ENCODE measurements around the gene MEF2D. TPM values are rescaled to one million over a fixed set of nuclear protein-coding genes. Genes with fewer than 3 reads are reported as not detected.

MEF2D gene
- total and polyA plus RNA-seq, 3 experiments from 2014 or later, result 19.2 to 35.4 (median 32.9) TPM

- H3K36me3 Mint-ChIP-seq, result no peaks in the 10 kb centered on the region
- POLR2A ChIA-PET, result interaction anchor here (0.9 to 2.0 kb wide), 6 partner anchors 20 to 67 kb away, joined by 3 to 12 read pairs (median 4); partner anchors contain the start of gene NAXE
- CTCF ChIA-PET, result interaction anchor here (0.8 to 2.8 kb wide), 10 partner anchors 7 to 139 kb away, joined by 3 to 16 read pairs (median 6); partner anchors contain the start of gene MEF2D
- Histone ChIP-seq H3K4me3 (ENCODE audit: low read length) (peak overlapping the region; percentile 27), H3K27me3 (ENCODE audit: insufficient read depth, low read length, poor library complexity, severe bottlenecking) (no peaks in the 10 kb centered on the region), H3K9me3 (ENCODE audit: low read length) (no peaks in the 10 kb centered on the region), H3K4me1 (ENCODE audit: insufficient read depth, low read length) (peaks cover 31% of the 10 kb centered on the region), H3K27ac (ENCODE audit: low read depth, low read length) (peak overlapping the region; percentile 49), H3K36me3 (ENCODE audit: insufficient read depth, low read length) (no peaks in the 10 kb centered on the region)
- H3K4me1 Mint-ChIP-seq, result peaks cover 32 to 45% (median 33%) of the 10 kb centered on the region in 3 donors
- peaks cover 0 to 1% of the 10 kb centered on the region in 2 donors for H3K27me3 Mint-ChIP-seq
- DNase-seq, result peak in 3 of 5 donors; percentile 39 to 52 (median 44)
- H3K27ac Mint-ChIP-seq, result peak overlapping the region; percentile 32 to 93 (median 84)
- peak overlapping the region in 6 of 7 donors; percentile 47 to 86 (median 65) for H3K4me3 Mint-ChIP-seq
- H3K9me3 Mint-ChIP-seq, result no peaks in the 10 kb centered on the region
Measured at GRCh38 chr1:156524481-156524869, 23.9 kb upstream of the MEF2D start.

GRCh38 chr1:156523801-156524480 lies 23.4 kb upstream of the MEF2D start:
- H3K36me3 ChIP-seq (ENCODE audit: insufficient read depth, low read length), result no peaks in the 10 kb centered on the region
- Mint-ChIP-seq H3K27me3 (peaks cover 0 to 1% of the 10 kb centered on the region in 2 donors), H3K4me3 (peak overlapping the region in 4 of 7 donors; percentile 47 to 72 (median 54)), H3K4me1 (peaks cover 32 to 44% (median 33%) of the 10 kb centered on the region in 3 donors), H3K36me3 (no peaks in the 10 kb centered on the region), H3K9me3 (no peaks in the 10 kb centered on the region), H3K27ac (peak overlapping the region; percentile 32 to 93 (median 84))
- CTCF ChIA-PET, result interaction anchor here (0.8 to 2.8 kb wide), 5 partner anchors 9 to 138 kb away, joined by 3 to 16 read pairs (median 9); partner anchors contain the start of gene MEF2D
- no peaks in the 10 kb centered on the region for H3K9me3 ChIP-seq (ENCODE audit: low read length)
- no peaks in the 10 kb centered on the region for H3K27me3 ChIP-seq (ENCODE audit: insufficient read depth, low read length, poor library complexity, severe bottlenecking)
- DNase-seq, result no peak
- POLR2A ChIA-PET, result interaction anchor here (0.9 to 2.0 kb wide), 4 partner anchors 19 to 67 kb away, joined by 3 to 12 read pairs (median 6); partner anchors contain the start of gene NAXE
- peak overlapping the region; percentile 27 for H3K4me3 ChIP-seq (ENCODE audit: low read length)
- H3K27ac ChIP-seq (ENCODE audit: low read depth, low read length), result peak overlapping the region; percentile 49
- peaks cover 31% of the 10 kb centered on the region for H3K4me1 ChIP-seq (ENCODE audit: insufficient read depth, low read length)

- Mint-ChIP-seq H3K27ac (no peak overlapping the region), H3K4me3 (no peak overlapping the region), H3K27me3 (peaks cover 0 to 1% of the 10 kb centered on the region in 2 donors), H3K4me1 (peaks cover 23 to 30% (median 23%) of the 10 kb centered on the region in 3 donors), H3K9me3 (no peaks in the 10 kb centered on the region), H3K36me3 (no peaks in the 10 kb centered on the region)
- Histone ChIP-seq H3K4me3 (ENCODE audit: low read length) (no peak overlapping the region), H3K9me3 (ENCODE audit: low read length) (no peaks in the 10 kb centered on the region), H3K36me3 (ENCODE audit: insufficient read depth, low read length) (no peaks in the 10 kb centered on the region), H3K4me1 (ENCODE audit: insufficient read depth, low read length) (peaks cover 21% of the 10 kb centered on the region), H3K27me3 (ENCODE audit: insufficient read depth, low read length, poor library complexity, severe bottlenecking) (no peaks in the 10 kb centered on the region), H3K27ac (ENCODE audit: low read depth, low read length) (no peak overlapping the region)
- DNase-seq, result no peak
- CTCF ChIA-PET, result no interaction called here
- POLR2A ChIA-PET, result interaction anchor here (0.9 kb wide), 1 partner anchor 17 kb away, joined by 3 read pairs; no protein-coding TSS in a partner anchor
Measured at GRCh38 chr1:156522443-156522970, 21.9 kb upstream of the MEF2D start.

- CTCF ChIA-PET, result interaction anchor here (0.9 to 1.3 kb wide), 3 partner anchors 8 to 91 kb away, joined by 3 to 5 read pairs (median 3); no protein-coding TSS in a partner anchor
- no peaks in the 10 kb centered on the region for H3K36me3 Mint-ChIP-seq
Measured at GRCh38 chr1:156517748-156518147, 17.2 kb upstream of the MEF2D start.

GRCh38 chr1:156516821-156517220 lies 16.2 kb upstream of the MEF2D start:
- no peak overlapping the region for H3K4me3 ChIP-seq (ENCODE audit: low read length)
- H3K4me1 ChIP-seq (ENCODE audit: insufficient read depth, low read length), result no peaks in the 10 kb centered on the region
- H3K27ac ChIP-seq (ENCODE audit: low read depth, low read length), result no peak overlapping the region
- Mint-ChIP-seq H3K27me3 (peaks cover 0 to 2% of the 10 kb centered on the region in 2 donors), H3K36me3 (no peaks in the 10 kb centered on the region), H3K4me1 (peaks cover 0 to 4% (median 2%) of the 10 kb centered on the region in 3 donors), H3K4me3 (no peak overlapping the region), H3K27ac (no peak overlapping the region), H3K9me3 (no peaks in the 10 kb centered on the region)
- H3K9me3 ChIP-seq (ENCODE audit: low read length), result no peaks in the 10 kb centered on the region
- CTCF ChIA-PET, result interaction anchor here (0.8 to 1.3 kb wide), 5 partner anchors 9 to 132 kb away, joined by 3 to 5 read pairs (median 3); no protein-coding TSS in a partner anchor
- H3K27me3 ChIP-seq (ENCODE audit: insufficient read depth, low read length, poor library complexity, severe bottlenecking), result no peaks in the 10 kb centered on the region
- no peak for DNase-seq
- POLR2A ChIA-PET, result no interaction called here
- H3K36me3 ChIP-seq (ENCODE audit: insufficient read depth, low read length), result no peaks in the 10 kb centered on the region

More at GRCh38 chr1:156517748-156518147, 17.2 kb upstream of the MEF2D start:
- no peaks in the 10 kb centered on the region for H3K4me1 Mint-ChIP-seq
- Histone ChIP-seq H3K4me3 (ENCODE audit: low read length) (no peak overlapping the region), H3K9me3 (ENCODE audit: low read length) (no peaks in the 10 kb centered on the region), H3K27ac (ENCODE audit: low read depth, low read length) (no peak overlapping the region), H3K27me3 (ENCODE audit: insufficient read depth, low read length, poor library complexity, severe bottlenecking) (no peaks in the 10 kb centered on the region), H3K36me3 (ENCODE audit: insufficient read depth, low read length) (no peaks in the 10 kb centered on the region), H3K4me1 (ENCODE audit: insufficient read depth, low read length) (no peaks in the 10 kb centered on the region)
- peak overlapping the region in 1 of 8 donors; percentile 44 for H3K27ac Mint-ChIP-seq
- no peak overlapping the region for H3K4me3 Mint-ChIP-seq
- H3K9me3 Mint-ChIP-seq, result no peaks in the 10 kb centered on the region
- DNase-seq, result no peak
- POLR2A ChIA-PET, result no interaction called here
- peaks cover 0 to 2% of the 10 kb centered on the region in 2 donors for H3K27me3 Mint-ChIP-seq

GRCh38 chr1:156515956-156516355 lies 15.4 kb upstream of the MEF2D start:
- Histone ChIP-seq H3K4me1 (ENCODE audit: insufficient read depth, low read length) (no peaks in the 10 kb centered on the region), H3K27me3 (ENCODE audit: insufficient read depth, low read length, poor library complexity, severe bottlenecking) (no peaks in the 10 kb centered on the region), H3K27ac (ENCODE audit: low read depth, low read length) (no peak overlapping the region), H3K4me3 (ENCODE audit: low read length) (no peak overlapping the region), H3K36me3 (ENCODE audit: insufficient read depth, low read length) (no peaks in the 10 kb centered on the region), H3K9me3 (ENCODE audit: low read length) (no peaks in the 10 kb centered on the region)
- H3K36me3 Mint-ChIP-seq, result no peaks in the 10 kb centered on the region
- ChIA-PET CTCF (interaction anchor here (1.0 to 2.6 kb wide), 3 partner anchors 9 to 61 kb away, joined by 3 to 9 read pairs (median 3); no protein-coding TSS in a partner anchor), POLR2A (no interaction called here)
- no peaks in the 10 kb centered on the region for H3K9me3 Mint-ChIP-seq
- H3K27ac Mint-ChIP-seq, result peak overlapping the region in 1 of 8 donors; percentile 24
- peaks cover 0 to 2% of the 10 kb centered on the region in 2 donors for H3K27me3 Mint-ChIP-seq
- H3K4me3 Mint-ChIP-seq, result no peak overlapping the region
- peaks cover 0 to 6% (median 2%) of the 10 kb centered on the region in 3 donors for H3K4me1 Mint-ChIP-seq
- no peak for DNase-seq

- H3K4me1 Mint-ChIP-seq, result peaks cover 9 to 16% (median 11%) of the 10 kb centered on the region in 3 donors
- no peaks in the 10 kb centered on the region for H3K9me3 ChIP-seq (ENCODE audit: low read length)
- no peak for DNase-seq
- no peaks in the 10 kb centered on the region for H3K9me3 Mint-ChIP-seq
- H3K4me1 ChIP-seq (ENCODE audit: insufficient read depth, low read length), result peaks cover 8% of the 10 kb centered on the region
- ChIA-PET POLR2A (no interaction called here), CTCF (no interaction called here)
- no peaks in the 10 kb centered on the region for H3K27me3 ChIP-seq (ENCODE audit: insufficient read depth, low read length, poor library complexity, severe bottlenecking)
- no peak overlapping the region for H3K4me3 Mint-ChIP-seq
- no peaks in the 10 kb centered on the region for H3K36me3 Mint-ChIP-seq
- H3K4me3 ChIP-seq (ENCODE audit: low read length), result no peak overlapping the region
- no peak overlapping the region for H3K27ac Mint-ChIP-seq
- peaks cover 0 to 2% of the 10 kb centered on the region in 2 donors for H3K27me3 Mint-ChIP-seq
- H3K36me3 ChIP-seq (ENCODE audit: insufficient read depth, low read length), result no peaks in the 10 kb centered on the region
- H3K27ac ChIP-seq (ENCODE audit: low read depth, low read length), result no peak overlapping the region
Measured at GRCh38 chr1:156513185-156513584, 12.6 kb upstream of the MEF2D start.

- ChIA-PET CTCF (no interaction called here), POLR2A (interaction anchor here (1.5 kb wide), 1 partner anchor 10 kb away, joined by 3 read pairs; no protein-coding TSS in a partner anchor)
- Histone ChIP-seq H3K27ac (ENCODE audit: low read depth, low read length) (no peak overlapping the region), H3K27me3 (ENCODE audit: insufficient read depth, low read length, poor library complexity, severe bottlenecking) (no peaks in the 10 kb centered on the region), H3K9me3 (ENCODE audit: low read length) (no peaks in the 10 kb centered on the region), H3K4me3 (ENCODE audit: low read length) (no peak overlapping the region), H3K36me3 (ENCODE audit: insufficient read depth, low read length) (no peaks in the 10 kb centered on the region), H3K4me1 (ENCODE audit: insufficient read depth, low read length) (peaks cover 16% of the 10 kb centered on the region)
- H3K27ac Mint-ChIP-seq, result peak overlapping the region in 3 of 8 donors; percentile 8 to 72 (median 56)
- H3K27me3 Mint-ChIP-seq, result peaks cover 0 to 2% of the 10 kb centered on the region in 2 donors
- H3K9me3 Mint-ChIP-seq, result no peaks in the 10 kb centered on the region
- no peak for DNase-seq
- peaks cover 18 to 25% (median 19%) of the 10 kb centered on the region in 3 donors for H3K4me1 Mint-ChIP-seq
- H3K4me3 Mint-ChIP-seq, result no peak overlapping the region
- no peaks in the 10 kb centered on the region for H3K36me3 Mint-ChIP-seq
Measured at GRCh38 chr1:156511644-156512043, 11.1 kb upstream of the MEF2D start.

Measured in CD8-positive, alpha-beta memory T cell (primary cell).